GM21423 (cell line): Measurements from ENCODE around the gene ITPRIPL2.
A peak's percentile ranks its signal among the peaks of the same experiment; 100 is the strongest.

ENCODE experiments used
- ATAC-seq: cut with Tn5 transposase; IDR thresholded peaks from one replicate; pipeline ENCODE4 v1.9.1; 2021; ENCODE audit warnings: mild to moderate bottlenecking, moderate library complexity; ENCODE audit not compliant: unreplicated experiment

Gene ITPRIPL2

GRCh38 chr16:19113577-19114358 is at the start of gene ITPRIPL2:
ITPRIPL2 (plus strand) TSS chr16:19113964; CDS start chr16:19114462, 498 bp downstream.
- ATAC-seq, result no peak

DNA sequence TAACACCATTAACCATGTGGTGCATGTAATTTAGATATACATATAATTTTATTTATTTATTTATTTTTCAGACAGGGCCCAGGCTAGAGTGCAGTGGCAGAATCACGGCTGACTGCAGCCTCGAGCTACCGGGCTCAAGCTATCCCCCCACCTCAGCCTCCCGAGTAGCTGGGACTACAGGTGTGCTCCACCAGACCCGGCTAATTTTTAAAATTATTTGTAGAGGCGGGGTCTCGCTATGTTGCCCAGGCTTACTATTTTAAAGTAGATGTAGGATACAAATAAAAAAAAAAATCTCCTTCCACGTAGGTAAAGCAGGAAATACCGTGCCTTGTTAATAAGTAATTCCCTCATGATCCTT is 46.8 kb upstream of the ITPRIPL2 start:
- no peak for ATAC-seq

- ATAC-seq, result peak; percentile 87
Measured at GRCh38 chr16:19067349-19068236, 46.2 kb upstream of the ITPRIPL2 start, which contains the start of gene COQ7. COQ7 (plus strand) TSS chr16:19067614; CDS start chr16:19067665, 51 bp downstream.

- no peak for ATAC-seq
Measured at GRCh38 chr16:19068237-19068815, 45.4 kb upstream of the ITPRIPL2 start.

DNA sequence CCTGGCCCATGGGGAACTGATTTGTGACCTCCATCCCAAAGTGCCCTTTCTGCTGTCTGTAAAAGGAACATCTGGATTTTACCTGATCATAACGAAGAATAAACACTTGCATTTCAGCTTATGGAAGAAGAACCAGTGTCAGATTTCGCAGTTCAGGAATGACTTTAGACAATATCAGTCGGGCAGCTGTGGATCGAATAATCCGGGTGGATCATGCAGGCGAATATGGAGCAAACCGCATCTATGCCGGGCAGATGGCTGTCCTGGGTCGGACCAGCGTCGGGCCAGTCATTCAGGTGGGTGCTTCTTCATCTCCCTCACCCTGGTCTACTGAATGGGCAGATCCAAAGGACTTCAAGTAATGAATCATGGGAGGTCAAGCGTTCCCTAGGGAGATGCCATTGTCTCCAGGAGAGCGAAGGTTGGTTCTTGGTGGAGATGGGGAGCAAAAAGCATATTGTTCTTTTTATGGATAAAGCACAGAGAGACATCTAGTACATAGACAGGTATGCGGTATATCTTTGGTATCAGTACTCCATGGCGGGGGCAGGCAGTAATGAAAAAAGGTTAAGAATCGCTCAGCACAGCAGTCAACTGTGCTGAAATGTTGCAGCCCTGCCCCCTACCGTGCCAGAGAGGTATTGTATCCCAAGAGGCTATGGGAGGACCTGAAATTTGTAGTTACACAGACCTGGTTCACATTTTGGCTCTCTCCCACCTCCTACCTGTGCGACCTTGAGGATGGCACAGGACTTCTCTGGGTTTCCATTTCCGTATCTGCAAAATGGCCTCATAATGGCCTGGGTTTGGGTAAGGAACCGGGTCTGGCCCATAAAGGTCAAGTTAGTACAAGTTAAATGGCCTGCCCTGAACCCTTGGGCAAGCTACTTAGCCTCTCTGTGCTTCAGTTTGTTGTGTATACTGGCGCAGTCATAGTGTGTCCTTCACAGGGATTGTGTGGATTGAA is 41.7 kb upstream of the ITPRIPL2 start:
- no peak for ATAC-seq

- ATAC-seq, result no peak
Measured at GRCh38 chr16:19073344-19073743, 40.4 kb upstream of the ITPRIPL2 start.

DNA sequence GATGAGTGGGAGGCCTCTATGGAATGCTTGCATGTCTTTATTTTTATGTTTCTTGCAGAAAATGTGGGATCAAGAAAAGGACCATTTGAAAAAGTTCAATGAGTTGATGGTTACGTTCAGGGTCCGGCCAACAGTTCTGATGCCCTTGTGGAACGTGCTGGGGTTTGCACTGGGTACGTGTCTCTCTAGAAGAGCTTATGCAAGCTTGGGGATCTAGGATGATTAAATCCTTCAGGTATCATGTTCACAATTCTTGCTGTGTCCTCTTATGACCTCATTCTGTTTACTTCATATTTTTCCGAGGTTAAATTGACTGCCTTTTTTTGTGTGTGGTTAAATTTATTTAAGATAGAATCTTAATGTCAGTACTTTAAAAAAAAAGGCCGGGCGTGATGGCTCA is 39.9 kb upstream of the ITPRIPL2 start:
- ATAC-seq, result no peak

GRCh38 chr16:19075511-19075910 is 38.3 kb upstream of the ITPRIPL2 start:
- no peak for ATAC-seq

- no peak for ATAC-seq
Measured at GRCh38 chr16:19077879-19078278, 35.9 kb upstream of the ITPRIPL2 start.

DNA sequence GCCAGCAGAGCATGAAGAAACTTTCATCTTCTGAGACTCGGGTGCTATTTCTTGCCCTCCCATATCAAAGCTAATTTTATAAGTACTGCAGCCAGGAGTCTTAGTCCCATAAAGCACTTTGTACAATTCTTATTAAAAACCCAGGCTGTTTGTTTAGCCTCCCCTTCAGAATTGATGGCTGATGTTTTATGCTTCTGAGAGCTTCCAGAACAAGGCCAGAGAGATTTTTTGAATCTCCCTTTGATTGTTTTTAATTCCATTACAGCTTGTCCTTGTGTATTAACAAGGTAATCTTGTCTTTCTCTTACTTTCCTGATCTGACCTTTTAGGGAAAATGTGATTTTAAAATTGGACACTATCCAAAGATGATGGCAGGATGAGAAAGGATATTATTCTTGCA is 30.1 kb upstream of the ITPRIPL2 start:
- ATAC-seq, result no peak

DNA sequence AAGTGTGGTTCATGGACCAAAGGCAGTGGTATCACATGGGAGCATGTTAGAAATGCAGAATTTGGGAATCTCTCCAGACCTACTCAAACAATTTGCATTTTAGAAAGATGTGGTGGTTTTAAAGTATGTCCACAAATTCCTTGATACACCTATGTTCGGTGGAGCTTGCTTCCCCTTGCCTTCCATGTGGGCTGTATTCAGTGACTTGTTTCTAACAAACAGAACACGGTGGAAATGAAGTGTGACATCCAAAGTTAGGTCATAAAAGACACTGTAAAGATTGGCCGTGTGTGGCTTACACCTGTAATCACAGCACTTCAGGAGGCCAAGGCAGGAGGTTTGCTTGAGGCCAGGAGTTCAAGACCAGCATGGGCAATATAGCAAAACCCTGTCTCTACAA is 29.6 kb upstream of the ITPRIPL2 start:
- no peak for ATAC-seq

DNA sequence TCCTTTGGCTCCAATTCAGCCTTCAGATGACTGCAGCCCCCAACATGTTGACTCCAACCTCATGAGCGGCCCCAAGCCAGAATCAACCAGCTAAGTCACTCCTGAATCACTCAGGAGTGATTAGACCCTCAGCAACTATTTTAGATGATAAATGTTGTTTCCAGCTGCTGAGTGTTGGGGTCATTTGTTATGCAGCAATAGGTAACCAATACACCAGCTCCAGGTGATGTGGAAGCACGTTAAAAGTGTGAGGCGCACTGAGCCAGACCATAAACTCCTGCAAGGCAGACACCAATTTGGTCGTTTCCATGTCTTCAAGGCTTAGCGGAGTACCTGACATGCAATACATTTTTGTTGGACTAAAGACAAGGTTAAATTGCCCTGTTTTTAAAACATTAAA is 28.9 kb upstream of the ITPRIPL2 start:
- ATAC-seq, result no peak

DNA sequence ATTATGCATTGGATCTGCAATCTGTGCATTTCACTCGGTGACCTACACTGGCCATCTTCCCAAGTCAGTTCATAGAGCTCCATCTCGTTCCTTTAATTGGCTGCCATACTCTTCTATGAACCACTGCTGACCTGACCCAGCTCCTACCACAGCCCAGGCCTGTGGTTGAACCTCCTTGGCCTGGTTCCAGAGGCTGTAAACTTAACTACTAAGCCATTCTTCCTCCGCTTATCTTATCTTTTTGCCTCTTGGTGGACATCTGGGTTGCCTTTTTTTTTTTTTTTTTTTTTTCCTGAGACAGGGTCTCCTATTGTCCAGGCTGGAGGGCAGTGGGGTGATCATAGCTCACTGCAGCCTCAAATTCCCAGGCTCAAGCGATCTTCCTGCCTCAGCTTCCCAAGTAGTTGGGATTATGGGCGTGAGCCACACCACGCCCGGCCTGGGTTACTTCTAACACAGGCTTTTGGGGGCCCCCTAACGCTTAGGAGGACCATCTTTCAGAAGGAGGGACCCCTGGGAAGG is 28.0 kb upstream of the ITPRIPL2 start:
- ATAC-seq, result no peak

DNA sequence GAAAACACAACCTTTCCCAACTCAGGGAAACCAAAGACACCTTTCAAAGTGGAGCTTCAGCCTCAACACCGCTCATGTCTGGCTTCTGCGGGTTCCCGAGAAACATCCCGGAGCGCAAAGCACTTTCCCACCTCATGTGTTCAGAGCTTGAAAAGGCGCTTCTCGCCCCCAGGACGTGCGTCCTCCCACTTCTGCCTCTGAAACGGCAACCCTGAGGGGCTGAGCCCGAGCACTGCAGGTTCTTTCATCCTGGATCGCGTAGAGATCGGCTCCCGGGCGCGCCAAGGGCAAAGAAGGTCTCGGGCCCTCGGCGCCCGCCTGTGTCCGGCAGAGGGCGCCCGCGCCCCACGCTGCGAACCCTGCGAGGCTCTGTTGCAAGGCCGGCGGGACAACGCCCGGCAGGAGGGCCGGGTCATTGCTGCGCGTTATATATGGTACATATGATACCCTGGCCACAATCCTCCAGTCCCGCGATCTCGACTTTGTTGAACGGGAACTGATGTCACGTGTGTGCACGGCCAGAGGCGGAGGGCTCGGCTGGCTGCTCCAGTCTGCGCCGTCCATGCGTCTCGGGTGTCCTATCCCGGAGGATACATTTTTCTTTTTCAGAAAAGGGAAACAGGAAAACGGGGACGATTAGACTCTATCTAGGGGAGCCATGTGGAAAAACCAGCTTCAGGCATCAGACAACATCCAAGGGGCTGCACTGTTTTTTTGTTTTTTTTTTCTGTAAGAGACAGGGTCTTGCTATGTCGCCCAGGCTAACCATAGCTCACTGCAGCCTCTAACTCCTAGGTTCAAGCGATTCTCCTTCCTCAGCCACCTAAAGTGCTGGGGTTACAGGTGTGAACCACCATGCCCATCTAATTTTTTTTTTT is 27.2 kb upstream of the ITPRIPL2 start:
- peak; percentile 87 for ATAC-seq

DNA sequence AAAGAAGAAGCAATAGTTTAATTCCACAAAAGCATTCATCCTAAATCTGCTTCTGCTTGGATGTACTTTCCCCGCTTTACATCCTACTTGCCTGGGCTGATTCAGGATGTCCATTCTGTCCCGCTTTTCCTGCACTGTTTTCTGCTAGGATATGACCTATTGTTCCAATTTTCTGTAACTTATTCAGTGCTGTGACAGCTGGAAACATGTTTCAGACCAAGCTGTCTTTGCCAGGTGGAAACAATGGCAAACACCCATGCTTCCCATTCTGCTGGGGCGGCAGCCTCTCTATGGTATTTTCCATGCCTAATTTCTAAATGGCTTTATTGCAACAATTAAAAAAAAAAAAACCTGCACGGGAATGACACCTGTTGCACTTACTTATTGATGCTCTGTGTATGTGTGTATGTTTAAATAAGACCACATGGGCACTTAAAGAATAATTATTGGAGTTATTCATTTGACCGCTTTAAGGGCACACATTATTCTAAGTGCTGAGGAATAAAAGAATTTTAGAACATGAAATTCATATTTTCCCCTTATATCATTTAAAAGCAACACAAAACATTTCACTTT is 25.3 kb upstream of the ITPRIPL2 start:
- ATAC-seq, result no peak

DNA sequence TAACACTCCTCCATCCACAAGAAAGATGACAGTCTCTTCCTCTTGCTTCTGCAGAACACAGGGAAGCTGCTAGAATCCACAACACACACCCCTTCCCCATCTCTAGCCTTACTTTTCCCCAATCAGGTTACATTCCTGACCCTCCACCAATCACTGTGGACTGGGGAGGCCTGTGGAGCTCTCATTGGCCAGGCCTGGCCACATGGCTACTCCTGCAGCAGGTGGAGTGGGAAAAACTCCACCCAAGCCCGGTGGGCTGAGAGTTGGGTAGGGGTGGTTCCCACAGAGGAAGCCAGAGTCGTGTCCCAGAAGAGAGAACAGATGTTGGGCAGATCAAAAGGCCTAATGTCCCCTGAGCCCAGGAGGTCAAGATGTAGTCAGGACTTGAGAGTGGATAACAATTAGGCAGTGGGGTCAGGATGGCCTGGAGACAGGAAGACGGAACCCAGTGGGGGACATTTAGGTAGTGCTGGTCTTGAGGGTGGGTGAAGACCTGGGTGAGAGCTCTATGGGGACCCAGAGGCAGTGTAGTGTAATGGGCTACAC is 24.3 kb upstream of the ITPRIPL2 start:
- no peak for ATAC-seq

- no peak for ATAC-seq
Measured at GRCh38 chr16:19090916-19091315, 22.8 kb upstream of the ITPRIPL2 start.

GRCh38 chr16:19092653-19093410 is 20.9 kb upstream of the ITPRIPL2 start:
- ATAC-seq, result no peak
